HEK293 (cell line): ENCODE results near the gene RIMKLA.

Experiments used
- CTCF ChIA-PET: fragments of 350-600 bp; formaldehyde crosslinking; extraction: SDS; loops from one replicate; lab custom pipeline; 2021; ENCODE audit warnings: antibody characterized with exemption; lab: Yijun Ruan, JAX
- POLR2A ChIA-PET: fragments of 300-600 bp; formaldehyde crosslinking; extraction: SDS; loops from one replicate; lab custom pipeline; 2020; ENCODE audit warnings: antibody characterized with exemption, inconsistent platforms; lab: Yijun Ruan, JAX
- H3K27ac ChIP-seq: fragments of 200-500 bp; sonication (Bioruptor generic); 2 replicates; pipeline ENCODE4 v1.5.1; 2014; ENCODE audit warnings: low read depth, low read length, control low read depth, inconsistent platforms; ENCODE audit errors: extremely low read depth
- H3K36me3 ChIP-seq, 2 experiments: fragments of 200-500 bp in 1 of 2; sonication (Bioruptor generic) in 1 of 2; 1 replicate in 1 of 2; 2 replicates in 1 of 2; pipeline ENCODE4 v1.5.1; 2014 to 2017; ENCODE audit warnings: inconsistent platforms in 2 of 2, low read length in 2 of 2; ENCODE audit not compliant: control insufficient read depth in 2 of 2, insufficient read depth in 1 of 2
- H3K4me1 ChIP-seq: fragments of 200-500 bp; sonication (Bioruptor generic); 2 replicates; pipeline ENCODE4 v1.5.1; 2014; ENCODE audit warnings: mild to moderate bottlenecking, low read length, inconsistent platforms; ENCODE audit not compliant: control insufficient read depth, insufficient read depth
- H3K4me3 ChIP-seq: 2 replicates; pipeline ENCODE4 v1.5.1; 2011; ENCODE audit warnings: low read depth, mild to moderate bottlenecking, control low read depth, low read length, moderate library complexity
- H3K9me3 ChIP-seq: fragments of 200-500 bp; sonication (Bioruptor generic); 2 replicates; pipeline ENCODE4 v1.5.1; 2014; ENCODE audit warnings: low read depth, low read length, inconsistent platforms; ENCODE audit not compliant: control insufficient read depth, insufficient read depth
- BCL11B ChIP-seq: fragments of 450-650 bp; formaldehyde crosslinking; IDR thresholded peaks from 2 replicates; pipeline ENCODE4 v1.5.1; 2016; ENCODE audit warnings: low read depth, missing biosample characterization, missing genetic modification characterization
- KLF10 ChIP-seq: fragments of 450-650 bp; IDR thresholded peaks from 2 replicates; pipeline ENCODE4 v1.5.1; 2018; ENCODE audit warnings: missing biosample characterization, mild to moderate bottlenecking, missing genetic modification characterization
- PRDM1 ChIP-seq: fragments of 450-650 bp; formaldehyde crosslinking; IDR thresholded peaks from 2 replicates; pipeline ENCODE4; 2016; ENCODE audit warnings: missing biosample characterization, missing genetic modification characterization
- SCRT1 ChIP-seq: fragments of 450-650 bp; formaldehyde crosslinking; IDR thresholded peaks from 2 replicates; pipeline ENCODE4 v1.5.1; 2016; ENCODE audit warnings: missing biosample characterization, missing genetic modification characterization, borderline replicate concordance
- SP7 ChIP-seq: fragments of 450-650 bp; formaldehyde crosslinking; IDR thresholded peaks from 2 replicates; pipeline ENCODE4 v1.5.1; 2016; ENCODE audit warnings: missing biosample characterization, missing genetic modification characterization
- TCF7L2 ChIP-seq: IDR thresholded peaks from 2 replicates; pipeline ENCODE4 v1.6.1; 2011; ENCODE audit warnings: low read depth, mild to moderate bottlenecking, inconsistent platforms, low read length, moderate library complexity, borderline replicate concordance
- ZFP69B ChIP-seq: fragments of 450-650 bp; formaldehyde crosslinking; IDR thresholded peaks from 2 replicates; pipeline ENCODE4 v1.5.1; 2016; ENCODE audit warnings: missing biosample characterization, missing genetic modification characterization
- ZNF121 ChIP-seq: fragments of 450-650 bp; formaldehyde crosslinking; IDR thresholded peaks from 2 replicates; pipeline ENCODE4 v1.5.1; 2016; ENCODE audit warnings: missing biosample characterization, missing genetic modification characterization
- ZNF138 ChIP-seq: fragments of 450-650 bp; formaldehyde crosslinking; IDR thresholded peaks from 2 replicates; pipeline ENCODE4 v1.5.1; 2016; ENCODE audit warnings: missing biosample characterization, missing genetic modification characterization, borderline replicate concordance
- ZNF157 ChIP-seq: fragments of 450-650 bp; formaldehyde crosslinking; IDR thresholded peaks from 2 replicates; pipeline ENCODE4 v1.5.1; 2016; ENCODE audit warnings: missing biosample characterization, missing genetic modification characterization
- ZNF341 ChIP-seq: fragments of 450-650 bp; formaldehyde crosslinking; IDR thresholded peaks from 2 replicates; pipeline ENCODE4; 2016; ENCODE audit warnings: low read depth, missing biosample characterization, missing genetic modification characterization
- ZNF449 ChIP-seq: fragments of 450-650 bp; formaldehyde crosslinking; IDR thresholded peaks from 2 replicates; pipeline ENCODE4 v1.5.1; 2017; ENCODE audit warnings: missing biosample characterization, mild to moderate bottlenecking, missing genetic modification characterization, moderate library complexity
- ZNF600 ChIP-seq: fragments of 450-650 bp; formaldehyde crosslinking; IDR thresholded peaks from 2 replicates; pipeline ENCODE4 v1.5.1; 2016; ENCODE audit warnings: missing biosample characterization, missing genetic modification characterization
- ZNF610 ChIP-seq: fragments of 450-650 bp; formaldehyde crosslinking; IDR thresholded peaks from 2 replicates; pipeline ENCODE4 v1.5.1; 2016; ENCODE audit warnings: missing biosample characterization, missing genetic modification characterization, borderline replicate concordance
- TF ChIP-seq, protein P1 (sequence below): fragments of 450-650 bp; formaldehyde crosslinking; IDR thresholded peaks from 2 replicates; pipeline ENCODE4 v1.5.1; 2016; ENCODE audit warnings: missing biosample characterization, missing genetic modification characterization
- TF ChIP-seq, protein P2 (sequence below): fragments of 450-650 bp; formaldehyde crosslinking; IDR thresholded peaks from 2 replicates; pipeline ENCODE4 v1.5.0; 2017; ENCODE audit warnings: missing biosample characterization, missing genetic modification characterization, borderline replicate concordance
- TF ChIP-seq, protein P3 (sequence below): fragments of 450-650 bp; formaldehyde crosslinking; IDR thresholded peaks from 2 replicates; pipeline ENCODE4 v1.5.1; 2016; ENCODE audit warnings: missing biosample characterization, missing genetic modification characterization
- TF ChIP-seq, protein P4 (sequence below): fragments of 450-650 bp; formaldehyde crosslinking; conservative IDR thresholded peaks from 2 replicates; pipeline ENCODE4 v1.5.1; 2016; ENCODE audit warnings: low read depth, missing biosample characterization, missing genetic modification characterization
- TF ChIP-seq, protein P5 (sequence below): fragments of 450-650 bp; formaldehyde crosslinking; IDR thresholded peaks from 2 replicates; pipeline ENCODE4 v1.5.1; 2016; ENCODE audit warnings: missing biosample characterization, missing genetic modification characterization

The RIMKLA gene

GRCh38 chr1:42450061-42450460 lies 69.5 kb downstream of the RIMKLA start (continued):
- TF ChIP-seq, protein P1, sequence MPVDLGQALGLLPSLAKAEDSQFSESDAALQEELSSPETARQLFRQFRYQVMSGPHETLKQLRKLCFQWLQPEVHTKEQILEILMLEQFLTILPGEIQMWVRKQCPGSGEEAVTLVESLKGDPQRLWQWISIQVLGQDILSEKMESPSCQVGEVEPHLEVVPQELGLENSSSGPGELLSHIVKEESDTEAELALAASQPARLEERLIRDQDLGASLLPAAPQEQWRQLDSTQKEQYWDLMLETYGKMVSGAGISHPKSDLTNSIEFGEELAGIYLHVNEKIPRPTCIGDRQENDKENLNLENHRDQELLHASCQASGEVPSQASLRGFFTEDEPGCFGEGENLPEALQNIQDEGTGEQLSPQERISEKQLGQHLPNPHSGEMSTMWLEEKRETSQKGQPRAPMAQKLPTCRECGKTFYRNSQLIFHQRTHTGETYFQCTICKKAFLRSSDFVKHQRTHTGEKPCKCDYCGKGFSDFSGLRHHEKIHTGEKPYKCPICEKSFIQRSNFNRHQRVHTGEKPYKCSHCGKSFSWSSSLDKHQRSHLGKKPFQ: no peak
- TF ChIP-seq TCF7L2 (no peak), ZNF610 (tag by site-specific recombination) (no peak), ZNF121 (tag by site-specific recombination) (no peak), ZFP69B (tag by site-specific recombination) (no peak), PRDM1 (tag by site-specific recombination) (no peak)
- TF ChIP-seq, protein P2, sequence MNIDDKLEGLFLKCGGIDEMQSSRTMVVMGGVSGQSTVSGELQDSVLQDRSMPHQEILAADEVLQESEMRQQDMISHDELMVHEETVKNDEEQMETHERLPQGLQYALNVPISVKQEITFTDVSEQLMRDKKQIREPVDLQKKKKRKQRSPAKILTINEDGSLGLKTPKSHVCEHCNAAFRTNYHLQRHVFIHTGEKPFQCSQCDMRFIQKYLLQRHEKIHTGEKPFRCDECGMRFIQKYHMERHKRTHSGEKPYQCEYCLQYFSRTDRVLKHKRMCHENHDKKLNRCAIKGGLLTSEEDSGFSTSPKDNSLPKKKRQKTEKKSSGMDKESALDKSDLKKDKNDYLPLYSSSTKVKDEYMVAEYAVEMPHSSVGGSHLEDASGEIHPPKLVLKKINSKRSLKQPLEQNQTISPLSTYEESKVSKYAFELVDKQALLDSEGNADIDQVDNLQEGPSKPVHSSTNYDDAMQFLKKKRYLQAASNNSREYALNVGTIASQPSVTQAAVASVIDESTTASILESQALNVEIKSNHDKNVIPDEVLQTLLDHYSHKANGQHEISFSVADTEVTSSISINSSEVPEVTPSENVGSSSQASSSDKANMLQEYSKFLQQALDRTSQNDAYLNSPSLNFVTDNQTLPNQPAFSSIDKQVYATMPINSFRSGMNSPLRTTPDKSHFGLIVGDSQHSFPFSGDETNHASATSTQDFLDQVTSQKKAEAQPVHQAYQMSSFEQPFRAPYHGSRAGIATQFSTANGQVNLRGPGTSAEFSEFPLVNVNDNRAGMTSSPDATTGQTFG: no peak
- TF ChIP-seq, protein P3, sequence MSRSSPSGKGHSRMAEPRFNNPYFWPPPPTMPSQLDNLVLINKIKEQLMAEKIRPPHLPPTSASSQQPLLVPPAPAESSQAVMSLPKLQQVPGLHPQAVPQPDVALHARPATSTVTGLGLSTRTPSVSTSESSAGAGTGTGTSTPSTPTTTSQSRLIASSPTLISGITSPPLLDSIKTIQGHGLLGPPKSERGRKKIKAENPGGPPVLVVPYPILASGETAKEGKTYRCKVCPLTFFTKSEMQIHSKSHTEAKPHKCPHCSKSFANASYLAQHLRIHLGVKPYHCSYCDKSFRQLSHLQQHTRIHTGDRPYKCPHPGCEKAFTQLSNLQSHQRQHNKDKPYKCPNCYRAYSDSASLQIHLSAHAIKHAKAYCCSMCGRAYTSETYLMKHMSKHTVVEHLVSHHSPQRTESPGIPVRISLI (tag by site-specific recombination): no peak
- TF ChIP-seq, all 188 proteins: peak for 0

- Histone ChIP-seq H3K4me1 (0 out of 2 replicates have a peak, but pooled peaks cover 3% of the 10 kb centered on the region), H3K36me3 (peaks cover 5 to 7% of the 10 kb centered on the region in 2 experiments; a peak in 2 of 3 replicates), H3K9me3 (no peaks in the 10 kb centered on the region), H3K4me3 (no peak overlapping the region), H3K27ac (no peak overlapping the region)
- CTCF ChIA-PET: no interaction called here
- no peak for TF ChIP-seq KLF10
- no peak for TF ChIP-seq ZNF341 (tag by site-specific recombination)
- TF ChIP-seq, protein P4, sequence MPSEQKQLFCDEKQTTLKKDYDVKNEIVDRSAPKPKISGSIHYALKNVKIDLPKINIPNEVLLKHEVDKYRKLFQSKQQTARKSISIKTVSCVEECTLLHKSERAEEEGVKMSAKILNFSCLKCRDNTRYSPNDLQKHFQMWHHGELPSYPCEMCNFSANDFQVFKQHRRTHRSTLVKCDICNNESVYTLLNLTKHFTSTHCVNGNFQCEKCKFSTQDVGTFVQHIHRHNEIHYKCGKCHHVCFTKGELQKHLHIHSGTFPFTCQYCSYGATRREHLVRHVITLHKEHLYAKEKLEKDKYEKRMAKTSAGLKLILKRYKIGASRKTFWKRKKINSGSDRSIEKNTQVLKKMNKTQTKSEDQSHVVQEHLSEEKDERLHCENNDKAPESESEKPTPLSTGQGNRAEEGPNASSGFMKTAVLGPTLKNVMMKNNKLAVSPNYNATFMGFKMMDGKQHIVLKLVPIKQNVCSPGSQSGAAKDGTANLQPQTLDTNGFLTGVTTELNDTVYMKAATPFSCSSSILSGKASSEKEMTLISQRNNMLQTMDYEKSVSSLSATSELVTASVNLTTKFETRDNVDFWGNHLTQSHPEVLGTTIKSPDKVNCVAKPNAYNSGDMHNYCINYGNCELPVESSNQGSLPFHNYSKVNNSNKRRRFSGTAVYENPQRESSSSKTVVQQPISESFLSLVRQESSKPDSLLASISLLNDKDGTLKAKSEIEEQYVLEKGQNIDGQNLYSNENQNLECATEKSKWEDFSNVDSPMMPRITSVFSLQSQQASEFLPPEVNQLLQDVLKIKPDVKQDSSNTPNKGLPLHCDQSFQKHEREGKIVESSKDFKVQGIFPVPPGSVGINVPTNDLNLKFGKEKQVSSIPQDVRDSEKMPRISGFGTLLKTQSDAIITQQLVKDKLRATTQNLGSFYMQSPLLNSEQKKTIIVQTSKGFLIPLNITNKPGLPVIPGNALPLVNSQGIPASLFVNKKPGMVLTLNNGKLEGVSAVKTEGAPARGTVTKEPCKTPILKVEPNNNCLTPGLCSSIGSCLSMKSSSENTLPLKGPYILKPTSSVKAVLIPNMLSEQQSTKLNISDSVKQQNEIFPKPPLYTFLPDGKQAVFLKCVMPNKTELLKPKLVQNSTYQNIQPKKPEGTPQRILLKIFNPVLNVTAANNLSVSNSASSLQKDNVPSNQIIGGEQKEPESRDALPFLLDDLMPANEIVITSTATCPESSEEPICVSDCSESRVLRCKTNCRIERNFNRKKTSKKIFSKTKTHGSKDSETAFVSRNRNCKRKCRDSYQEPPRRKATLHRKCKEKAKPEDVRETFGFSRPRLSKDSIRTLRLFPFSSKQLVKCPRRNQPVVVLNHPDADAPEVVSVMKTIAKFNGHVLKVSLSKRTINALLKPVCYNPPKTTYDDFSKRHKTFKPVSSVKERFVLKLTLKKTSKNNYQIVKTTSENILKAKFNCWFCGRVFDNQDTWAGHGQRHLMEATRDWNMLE (tag by site-specific recombination): 0 out of 2 replicates have a peak, but pooled peaks have one; percentile 18
- TF ChIP-seq ZNF157 (tag by site-specific recombination): no peak
- TF ChIP-seq, protein P5, sequence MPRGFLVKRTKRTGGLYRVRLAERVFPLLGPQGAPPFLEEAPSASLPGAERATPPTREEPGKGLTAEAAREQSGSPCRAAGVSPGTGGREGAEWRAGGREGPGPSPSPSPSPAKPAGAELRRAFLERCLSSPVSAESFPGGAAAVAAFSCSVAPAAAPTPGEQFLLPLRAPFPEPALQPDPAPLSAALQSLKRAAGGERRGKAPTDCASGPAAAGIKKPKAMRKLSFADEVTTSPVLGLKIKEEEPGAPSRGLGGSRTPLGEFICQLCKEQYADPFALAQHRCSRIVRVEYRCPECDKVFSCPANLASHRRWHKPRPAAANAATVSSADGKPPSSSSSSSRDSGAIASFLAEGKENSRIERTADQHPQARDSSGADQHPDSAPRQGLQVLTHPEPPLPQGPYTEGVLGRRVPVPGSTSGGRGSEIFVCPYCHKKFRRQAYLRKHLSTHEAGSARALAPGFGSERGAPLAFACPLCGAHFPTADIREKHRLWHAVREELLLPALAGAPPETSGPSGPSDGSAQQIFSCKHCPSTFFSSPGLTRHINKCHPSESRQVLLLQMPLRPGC: no peak
- no peak for TF ChIP-seq ZNF600 (tag by site-specific recombination)
- no peak for TF ChIP-seq ZNF138
- TF ChIP-seq SP7 (tag by site-specific recombination): 0 out of 2 replicates have a peak, but pooled peaks have one; percentile 47
- no peak for TF ChIP-seq BCL11B (tag by site-specific recombination)
- TF ChIP-seq SCRT1 (tag by site-specific recombination): no peak
- TF ChIP-seq, protein P2: no peak
- no peak for TF ChIP-seq ZNF449 (tag by site-specific recombination)
- POLR2A ChIA-PET: no interaction called here
Observed at GRCh38 chr1:42453386-42453785, 72.8 kb downstream of the RIMKLA start.
